ENCODE measurements around the gene TRNP1. TPM values are rescaled to one million over a fixed set of nuclear protein-coding genes. Genes with fewer than 3 reads are reported as not detected.

Gene TRNP1
- total RNA-seq, 1 donor from 2014 or later, result 0.60 TPM

Other genes starting within 250 kb of the TRNP1 start
- 5.0 and 7.1 TPM in 2 replicates for gene PIGV, start 205.7 kb upstream of the TRNP1 start, total RNA-seq
- 3.3 and 4.2 TPM in 2 replicates for gene ZDHHC18, start 167.0 kb upstream of the TRNP1 start, total RNA-seq
- gene SFN, start 130.5 kb upstream of the TRNP1 start, total RNA-seq, result 0.22 TPM in 1 of 2 replicates, not detected in the other
- 6.8 and 8.3 TPM in 2 replicates for gene GPN2, start 103.4 kb upstream of the TRNP1 start, total RNA-seq
- gene GPATCH3, start 93.2 kb upstream of the TRNP1 start, total RNA-seq, result 7.6 and 10.3 TPM in 2 replicates
- not detected in 2 replicates for gene NR0B2, start 79.7 kb upstream of the TRNP1 start, total RNA-seq
- gene NUDC, start 71.9 kb upstream of the TRNP1 start, total RNA-seq, result 17.4 and 18.5 TPM in 2 replicates
- not detected in 2 replicates for gene KDF1, start 33.2 kb upstream of the TRNP1 start, total RNA-seq
- 0.20 and 0.22 TPM in 2 replicates for gene TENT5B, start 19.2 kb downstream of the TRNP1 start, total RNA-seq
- 3.6 and 4.1 TPM in 2 replicates for gene SLC9A1, start 161.4 kb downstream of the TRNP1 start, total RNA-seq
- gene WDTC1, start 240.9 kb downstream of the TRNP1 start, total RNA-seq, result 15.0 and 26.0 TPM in 2 replicates

All from lung microvascular endothelial cell (primary cell).